ENCODE results near the gene CYB561D2.

Gene CYB561D2

GRCh38 chr3:50390508-50391224 lies 40.0 kb downstream of the CYB561D2 start:
- DNase-seq (ENCODE audit: low read depth in 2 of 2), result no peak

- no peak for DNase-seq (ENCODE audit: low read depth in 2 of 2)
Observed at GRCh38 chr3:50392101-50392715, 41.5 kb downstream of the CYB561D2 start.

- DNase-seq (ENCODE audit: low read depth in 2 of 2), result no peak
Observed at GRCh38 chr3:50393061-50393460, 42.4 kb downstream of the CYB561D2 start.

GRCh38 chr3:50395070-50395860 lies 44.6 kb downstream of the CYB561D2 start:
- DNase-seq (ENCODE audit: low read depth in 2 of 2), result no peak

- DNase-seq (ENCODE audit: low read depth in 2 of 2), result no peak
Observed at GRCh38 chr3:50396502-50396901, 45.8 kb downstream of the CYB561D2 start.

GRCh38 chr3:50401978-50402595 lies 51.4 kb downstream of the CYB561D2 start:
- DNase-seq (ENCODE audit: low read depth in 2 of 2), result no peak
